Measurements from ENCODE around the gene DMPK. TPM values are rescaled to one million over a fixed set of nuclear protein-coding genes. Genes with fewer than 3 reads are reported as not detected.

The DMPK gene
- total and polyA plus RNA-seq, 2 of the 4 experiments (the other 2 are of a cell fraction) = 7.9 to 50.7 TPM

- TF ChIP-seq FOS (IDR thresholded peaks at IDR 0.05; ENCODE audit: low read depth, low read length) (no peak), CTCF (conservative IDR thresholded peaks at IDR 0.05; ENCODE audit: low read depth, low read length) (no peak), RAD21 (IDR thresholded peaks at IDR 0.05; ENCODE audit: low read length) (no peak), CHD1 (IDR thresholded peaks at IDR 0.05; ENCODE audit: low read depth, low read length) (no peak), RCOR1 (IDR thresholded peaks at IDR 0.05; ENCODE audit: insufficient replicate concordance, low read length) (no peak), ELK1 (IDR thresholded peaks at IDR 0.05; ENCODE audit: borderline replicate concordance, low read depth, low read length) (no peak), USF2 (IDR thresholded peaks at IDR 0.05; ENCODE audit: low read depth, low read length) (no peak), MAFK (IDR thresholded peaks at IDR 0.05; ENCODE audit: low read depth, low read length) (no peak), SMC3 (IDR thresholded peaks at IDR 0.05; ENCODE audit: low read depth, low read length) (no peak), NFE2L2 (IDR thresholded peaks at IDR 0.05; ENCODE audit: low read depth, low read length) (no peak), BHLHE40 (IDR thresholded peaks at IDR 0.05; ENCODE audit: low read depth, low read length) (no peak), RFX5 (IDR thresholded peaks at IDR 0.05; ENCODE audit: low read depth, low read length) (no peak), MXI1 (IDR thresholded peaks at IDR 0.05; ENCODE audit: borderline replicate concordance, low read depth, low read length) (no peak), MAZ (IDR thresholded peaks at IDR 0.05; ENCODE audit: borderline replicate concordance, low read depth, low read length) (no peak)
- no peak overlapping the region for H3K56ac ChIP-seq (ENCODE audit: extremely low read depth, insufficient read depth, low read length)
- peaks cover 22% of the 10 kb centered on the region for H3K4me1 ChIP-seq (ENCODE audit: control insufficient read depth, insufficient read depth, low read length)
- H2AK9ac ChIP-seq (replicated peaks; ENCODE audit: low read depth, low read length, poor library complexity) = peak overlapping the region; percentile 79
- no peak overlapping the region for H3K4me2 ChIP-seq (ENCODE audit: low read depth, low read length)
- no peak overlapping the region for H3K27ac ChIP-seq (ENCODE audit: insufficient read depth, low read length)
- H2AFZ ChIP-seq (replicated peaks; ENCODE audit: low read length, poor library complexity) = peak overlapping the region; percentile 51
- no TSS peak for BruUV-seq (replicated peaks)
- 0 out of 2 replicates have a peak overlapping the region, but pooled peaks have one; percentile 25 for H3K4ac ChIP-seq (ENCODE audit: low read depth, low read length)
- no peak for DNase-seq
- no peaks in the 10 kb centered on the region for H3K36me3 ChIP-seq (ENCODE audit: control insufficient read depth, insufficient read depth, low read length)
- peak overlapping the region; percentile 15; the same call in 1 of the 2 replicates for H2AK5ac ChIP-seq (ENCODE audit: low read depth, low read length)
- no peak overlapping the region for H2BK5ac ChIP-seq (ENCODE audit: low read depth, low read length, poor library complexity, severe bottlenecking)
- H3K9ac ChIP-seq (ENCODE audit: low read depth, low read length) = no peak overlapping the region
- no peaks in the 10 kb centered on the region for H3K9me3 ChIP-seq (ENCODE audit: control insufficient read depth, insufficient read depth, low read length)
- H3K14ac ChIP-seq (replicated peaks; ENCODE audit: low read depth, low read length) = no peak overlapping the region
- no peaks in the 10 kb centered on the region for H3K9me1 ChIP-seq (ENCODE audit: insufficient read depth, low read length)
- ATAC-seq (ENCODE audit: low read depth) = no peak
- no peak overlapping the region for H2BK20ac ChIP-seq (ENCODE audit: low read depth, low read length)
- intact Hi-C loops (cut with micrococcal nuclease) = no loop called here
- H2BK15ac ChIP-seq (ENCODE audit: low read depth, low read length) = no peak overlapping the region
- 50% methylated on average over 2 of the region's 27 CpGs; no CpG with 5 or more reads in 1 of the 2 experiments for WGBS, 2 experiments (ENCODE audit: extremely low coverage in 2 of 2, insufficient read length in 1 of 2)
- ChIA-PET CTCF (interaction anchor here (0.7 kb wide), 1 partner anchor 83 kb away, joined by 3 read pairs; no protein-coding TSS in a partner anchor), POLR2A (ENCODE audit: unreplicated experiment) (no interaction called here)
- H2BK120ac ChIP-seq (ENCODE audit: low read depth, low read length) = no peak overlapping the region
- no peaks in the 10 kb centered on the region for H4K20me1 ChIP-seq (ENCODE audit: insufficient read depth, low read length)
- no peak overlapping the region for H3K4me3 ChIP-seq (ENCODE audit: insufficient read depth, low read depth, low read length)
- H4K8ac ChIP-seq (ENCODE audit: low read depth in 2 of 2, low read length in 2 of 2) = peak overlapping the region in 1 of 2 experiments; percentile 7; a peak in 1 of 4 replicates
- H3K79me1 ChIP-seq (ENCODE audit: low read depth in 1 of 2, low read length in 2 of 2) = peaks cover 0 to 20% of the 10 kb centered on the region in 2 experiments; a peak in 1 of 4 replicates
- dilution Hi-C loops (cut with HindIII; ENCODE audit: low sequenced_read_pairs, unreplicated experiment) = no loop called here
- H4K5ac ChIP-seq (ENCODE audit: low read depth, low read length) = no peak overlapping the region
- in situ Hi-C loops (cut with MboI; ENCODE audit: low sequenced_read_pairs) = no loop called here
- no peak overlapping the region for H4K91ac ChIP-seq (ENCODE audit: insufficient read depth, low read depth, low read length)
- H3K18ac ChIP-seq (ENCODE audit: low read depth, low read length) = no peak overlapping the region
- no peak overlapping the region for H3K23ac ChIP-seq (ENCODE audit: low read depth, low read length)
- peaks cover 3% of the 10 kb centered on the region; the same call in 1 of the 2 replicates for H3K27me3 ChIP-seq (ENCODE audit: control insufficient read depth, insufficient read depth, low read length)
These were observed 18.5 kb downstream of the DMPK start for GRCh38 chr19:45763691-45764294.
